Islet precursor cell (in vitro differentiated cells): ENCODE measurements around the gene PLA2G2F.
"Not testable (repeated sequence)": the region's sequence is repeated elsewhere in the genome, so short reads cannot be mapped to it uniquely, and the experiment has no call there.

Source experiments
- DNase-seq: peaks from one replicate; pipeline ENCODE4 v3.0.0-alpha.2; 2018

The PLA2G2F gene

GRCh38 chr1:20115479-20115878, 23.6 kb upstream of the PLA2G2F start:
- no peak for DNase-seq

GRCh38 chr1:20115916-20116315, 23.2 kb upstream of the PLA2G2F start:
- DNase-seq: no peak

GRCh38 chr1:20117236-20117635, 21.9 kb upstream of the PLA2G2F start:
- no peak for DNase-seq

DNA sequence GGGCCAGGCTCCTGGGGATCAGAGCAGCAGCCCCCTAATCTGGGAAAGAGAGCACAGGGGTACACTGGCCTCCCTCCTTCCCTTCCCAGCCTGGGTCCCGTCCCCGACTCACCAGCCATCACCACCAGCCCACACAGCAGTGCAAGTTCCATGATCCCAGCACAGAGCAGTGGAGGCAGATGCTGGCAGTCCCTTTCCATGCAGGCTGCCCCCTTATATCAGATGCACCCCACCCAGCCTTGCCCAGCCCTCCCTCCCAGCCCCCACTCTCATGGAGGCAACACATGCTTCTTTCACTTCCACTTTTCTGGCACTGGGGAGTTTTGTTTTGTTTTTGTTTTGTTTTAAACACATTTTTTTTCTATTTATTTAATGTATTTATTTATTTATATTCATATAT, 19.8 kb upstream of the PLA2G2F start, which contains the start of gene PLA2G2D:
Gene PLA2G2D (minus strand): TSS at position 190 of the 400 bp plus-strand sequence. CDS start 38 bp downstream, at position 152.
- DNase-seq: no peak

- no peak for DNase-seq
These were observed 18.3 kb upstream of the PLA2G2F start for GRCh38 chr1:20120796-20121195.

DNA sequence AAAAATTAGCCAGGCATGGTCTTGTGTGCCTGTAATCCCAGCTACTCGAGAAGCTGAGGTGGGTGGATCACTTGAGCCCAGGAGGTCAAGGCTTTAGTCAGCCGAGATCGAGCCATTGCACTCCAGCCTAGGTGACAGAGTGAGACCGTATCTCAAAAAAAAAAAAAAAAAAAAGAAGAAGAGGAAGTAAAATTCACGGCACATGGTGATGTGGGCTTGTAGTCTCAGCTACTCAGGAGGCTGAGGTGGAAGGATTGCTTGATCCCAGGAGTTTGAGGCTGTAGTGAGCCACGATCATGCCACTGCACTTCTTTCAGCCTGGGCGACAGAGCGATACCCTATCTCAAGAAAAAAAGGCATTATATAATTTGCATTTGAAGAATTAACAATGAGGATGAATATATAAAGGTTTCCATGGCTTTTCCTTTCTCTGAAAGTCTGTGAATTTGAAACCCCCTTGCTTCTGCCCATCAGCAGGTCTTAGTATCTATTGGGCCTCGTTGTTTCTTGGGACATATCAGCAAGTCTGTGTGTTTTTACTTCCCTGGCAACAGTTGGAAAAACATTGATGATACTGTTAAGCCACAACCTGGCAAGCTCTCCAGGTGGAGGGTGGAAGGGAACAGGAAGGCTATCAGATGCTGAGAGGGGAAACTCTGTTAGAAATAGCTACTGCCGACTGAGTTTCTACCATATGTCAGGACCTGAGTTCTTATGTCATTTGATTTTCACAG, 15.2 kb upstream of the PLA2G2F start:
- DNase-seq: no peak

DNA sequence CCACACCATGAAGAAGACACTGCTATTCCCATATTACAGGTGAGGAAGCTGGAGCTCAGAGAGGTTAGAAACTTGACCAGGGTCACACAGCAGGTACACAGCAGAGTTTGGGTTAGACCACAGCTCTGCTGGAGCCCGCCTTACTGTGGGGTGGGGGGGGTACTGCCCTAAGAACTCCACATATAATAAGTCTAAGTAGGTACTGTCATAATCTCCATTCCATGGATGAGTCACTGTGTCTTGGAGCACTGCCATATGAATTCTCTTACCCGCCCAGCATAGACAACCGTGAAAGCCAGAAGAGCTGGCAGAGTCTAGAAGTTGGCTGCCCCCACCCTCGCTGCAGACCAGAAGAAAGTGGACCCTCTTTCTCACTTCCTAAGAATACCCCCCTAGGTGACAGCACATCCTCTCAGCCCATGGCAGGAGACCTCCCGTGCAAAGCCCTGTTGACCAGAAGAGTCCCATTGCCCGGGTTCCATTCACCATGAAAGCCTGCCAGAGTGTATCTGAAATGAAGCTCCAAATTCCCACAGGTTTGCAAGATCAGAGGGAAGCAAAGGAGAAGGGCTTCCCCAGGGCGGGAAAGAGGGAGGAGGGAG, 14.6 kb upstream of the PLA2G2F start:
- no peak for DNase-seq

- DNase-seq: no peak
These were observed 14.0 kb upstream of the PLA2G2F start for GRCh38 chr1:20125100-20125499.

GRCh38 chr1:20126041-20126805, 12.9 kb upstream of the PLA2G2F start:
- DNase-seq: no peak

GRCh38 chr1:20126806-20127440, 12.2 kb upstream of the PLA2G2F start:
- peak; percentile 28 for DNase-seq

- DNase-seq: not testable (repeated sequence)
These were observed 8.6 kb upstream of the PLA2G2F start for GRCh38 chr1:20130518-20130917.

DNA sequence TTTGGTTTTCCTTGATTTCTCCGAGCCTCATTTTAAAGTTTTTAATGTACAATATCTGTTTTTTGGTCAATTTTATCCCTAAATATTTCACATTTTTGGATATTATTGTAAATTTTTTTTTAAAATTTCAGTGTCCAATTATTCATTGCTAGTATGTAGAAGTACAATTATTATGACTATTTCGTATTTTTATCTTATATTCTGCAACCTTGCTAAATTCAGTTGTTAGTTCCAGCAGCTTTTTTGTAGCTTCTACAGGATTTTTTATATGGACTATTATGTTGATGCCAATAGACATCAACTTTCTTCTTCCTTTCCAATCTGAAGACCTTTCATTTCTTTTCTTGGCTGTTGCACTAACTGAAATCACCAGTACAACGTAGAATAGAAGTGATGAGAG, 4.1 kb upstream of the PLA2G2F start:
- DNase-seq: no peak

- DNase-seq: no peak
These were observed 2.9 kb upstream of the PLA2G2F start for GRCh38 chr1:20136249-20136648.

- DNase-seq: no peak
These were observed 2.1 kb upstream of the PLA2G2F start for GRCh38 chr1:20137055-20137454.

DNA sequence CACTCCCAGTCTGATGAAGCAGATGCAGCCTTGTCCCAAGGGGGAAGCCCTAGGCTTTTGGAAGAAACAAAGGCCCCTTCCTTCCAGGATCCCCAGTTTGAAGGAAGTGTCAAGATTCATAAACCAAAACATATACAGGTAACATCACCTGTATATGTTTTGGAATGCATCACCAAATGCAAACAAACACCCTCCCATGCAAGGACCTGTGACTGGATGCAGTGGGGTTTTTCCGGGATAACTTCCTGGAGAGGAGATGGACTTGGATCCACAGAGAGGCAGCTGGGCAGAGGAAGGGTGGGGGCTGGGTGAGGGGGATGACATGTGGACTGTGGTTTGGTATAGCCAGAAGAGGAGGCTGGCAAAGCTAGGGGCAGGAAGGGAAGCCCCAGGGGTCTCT, 1.5 kb upstream of the PLA2G2F start:
- DNase-seq: no peak

GRCh38 chr1:20138346-20138745, 777 bp upstream of the PLA2G2F start:
- no peak for DNase-seq

DNA sequence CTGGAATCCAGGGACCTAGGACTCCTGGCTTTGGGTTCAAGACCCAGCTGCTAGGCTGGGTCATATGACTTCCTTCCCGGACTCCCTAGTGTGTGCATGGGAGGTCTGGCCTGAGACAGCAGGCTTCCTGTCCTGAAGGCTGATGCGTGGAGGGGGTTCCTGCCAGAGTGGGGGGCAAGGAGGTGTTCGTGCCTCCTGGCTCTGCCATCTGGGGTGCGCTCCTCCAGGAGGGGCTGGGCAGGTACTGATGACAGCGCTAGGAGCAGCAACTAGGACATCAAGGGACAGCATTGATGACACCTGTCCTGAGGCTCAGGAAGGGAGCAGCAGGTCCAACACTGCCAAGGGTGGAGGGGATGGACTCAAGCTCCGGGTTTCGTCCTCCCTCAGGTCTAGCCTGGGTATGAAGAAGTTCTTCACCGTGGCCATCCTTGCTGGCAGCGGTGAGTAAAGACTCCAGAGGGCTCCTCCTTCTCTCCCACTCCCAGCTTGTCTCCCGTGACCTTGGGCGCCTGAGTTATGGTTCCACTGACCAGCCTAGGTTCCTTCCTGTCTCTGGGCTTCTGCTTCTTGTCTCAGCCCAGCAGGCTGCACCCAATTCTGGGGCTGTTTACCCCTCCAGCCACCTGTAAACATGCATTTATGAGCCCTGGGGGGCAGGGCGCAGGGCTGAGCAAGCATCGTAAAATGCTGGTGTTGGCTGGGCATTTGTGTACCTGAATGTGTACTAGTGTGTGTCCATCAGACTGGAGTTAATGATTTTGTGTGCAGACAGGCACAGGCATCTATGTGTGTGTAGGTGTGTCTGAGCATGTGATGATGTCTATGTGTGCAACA, 871 bp downstream of the PLA2G2F start:
- DNase-seq: no peak

GRCh38 chr1:20141001-20141400, 1.9 kb downstream of the PLA2G2F start:
- no peak for DNase-seq

DNA sequence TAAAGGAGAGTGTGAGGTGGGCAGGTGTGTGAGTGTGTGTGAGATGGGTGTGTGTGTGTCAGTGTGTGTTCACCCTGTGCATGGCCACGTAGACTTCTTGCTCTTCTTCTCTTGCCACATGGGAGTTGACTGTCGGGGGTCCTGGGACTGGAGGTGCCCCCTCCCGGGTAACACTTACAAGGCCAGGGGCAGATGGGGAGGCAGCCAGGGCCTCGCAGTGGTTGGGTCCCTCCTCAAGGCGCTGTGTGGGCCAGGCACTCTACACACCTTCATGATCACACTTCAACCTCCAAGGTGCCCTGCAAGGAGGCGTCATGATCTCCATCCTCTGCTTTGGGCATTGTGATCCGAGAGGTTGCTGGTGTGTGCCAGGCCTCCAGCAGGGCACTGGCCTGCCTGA, 2.3 kb downstream of the PLA2G2F start:
- DNase-seq: no peak

GRCh38 chr1:20142001-20142710, 3.0 kb downstream of the PLA2G2F start:
- no peak for DNase-seq

DNA sequence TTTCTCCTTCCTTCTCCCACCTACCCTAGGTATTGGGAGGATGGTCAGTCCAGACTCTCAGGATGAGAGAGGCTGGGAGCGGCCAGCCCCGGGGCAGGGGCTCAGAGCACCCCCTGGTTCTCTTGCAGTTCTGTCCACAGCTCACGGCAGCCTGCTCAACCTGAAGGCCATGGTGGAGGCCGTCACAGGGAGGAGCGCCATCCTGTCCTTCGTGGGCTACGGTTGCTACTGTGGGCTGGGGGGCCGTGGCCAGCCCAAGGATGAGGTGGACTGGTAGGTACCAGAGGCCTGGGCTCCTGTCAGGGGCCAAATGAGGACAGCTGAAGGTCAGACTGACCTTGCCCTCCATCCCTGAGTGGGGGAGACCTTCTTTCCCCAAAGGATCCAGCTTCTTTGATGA, 4.2 kb downstream of the PLA2G2F start:
- DNase-seq: no peak
